BJ (cell line): ENCODE results near the gene DGKD. TPM values are rescaled to one million over a fixed set of nuclear protein-coding genes. Genes with fewer than 3 reads are reported as not detected.
"Not testable (repeated sequence)": the region's sequence is repeated elsewhere in the genome, so short reads cannot be mapped to it uniquely, and the experiment has no call there.

Experiments
- CTCF ChIA-PET: fragments of 350-600 bp; formaldehyde crosslinking; extraction: SDS; loops from one replicate; lab custom pipeline; 2021; ENCODE audit warnings: antibody characterized with exemption, inconsistent platforms; lab: Yijun Ruan, JAX
- POLR2A ChIA-PET: fragments of 300-600 bp; sonication (Branson Sonifier 250); formaldehyde crosslinking; extraction: SDS; loops from one replicate; lab custom pipeline; 2021; ENCODE audit warnings: antibody characterized with exemption; lab: Charles Lee
- DNase-seq: peaks from one replicate; pipeline ENCODE4 v3.0.0-alpha.2; 2011; ENCODE audit warnings: low read depth
- H3K27me3 ChIP-seq: 2 replicates; pipeline ENCODE4 v1.6.0; 2011; ENCODE audit warnings: low read length; ENCODE audit not compliant: control insufficient read depth, insufficient read depth
- H3K36me3 ChIP-seq: 2 replicates; pipeline ENCODE4 v1.5.1; 2011; ENCODE audit warnings: low read length; ENCODE audit not compliant: control insufficient read depth, insufficient read depth
- H3K4me3 ChIP-seq: 2 replicates; pipeline ENCODE4 v1.5.1; 2011; ENCODE audit warnings: low read depth, mild to moderate bottlenecking, control low read depth, low read length
- polyA plus RNA-seq: library from polyadenylated mRNA; depleted of rRNA; stranded (reverse); fragments of >200 nt; gene quantifications from 2 replicates; pipeline ENCODE4 v1.2.3, GENCODE V29; 2011
- TF ChIP-seq, protein P1 (sequence below): IDR thresholded peaks from 2 replicates; pipeline ENCODE4 v1.5.1; 2011; ENCODE audit warnings: low read depth, mild to moderate bottlenecking, control low read depth, inconsistent platforms, low read length, moderate library complexity; ENCODE audit not compliant: insufficient read depth

DGKD gene
- polyA plus RNA-seq, 1 experiment = 8.5 TPM

DNA sequence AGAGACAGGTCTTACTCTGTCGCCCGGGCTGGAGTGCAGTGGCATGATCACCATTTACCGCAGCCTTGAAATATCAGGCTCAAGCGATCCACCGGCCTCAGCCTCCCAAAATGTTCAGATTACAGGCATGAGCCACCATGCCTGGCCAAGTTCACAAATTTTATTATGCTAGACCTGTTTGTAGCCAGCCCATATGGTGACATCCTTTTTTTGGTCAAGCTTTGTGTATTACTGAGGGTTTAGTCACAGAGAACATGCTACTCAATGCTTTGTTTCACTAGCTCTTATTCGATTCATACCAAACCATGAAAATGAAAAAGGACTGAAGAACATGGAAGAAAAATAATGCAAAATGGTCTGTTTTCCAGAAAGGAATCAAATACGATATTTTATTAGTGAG, 41.4 kb downstream of the DGKD start:
- CTCF ChIA-PET = interaction anchor here (1.0 to 1.1 kb wide), 2 partner anchors 19 to 41 kb away, joined by 3 read pairs; partner anchors contain the start of gene DGKD
- no peak overlapping the region for H3K4me3 ChIP-seq
- H3K27me3 ChIP-seq = no peaks in the 10 kb centered on the region
- no peak for DNase-seq
- TF ChIP-seq, protein P1, sequence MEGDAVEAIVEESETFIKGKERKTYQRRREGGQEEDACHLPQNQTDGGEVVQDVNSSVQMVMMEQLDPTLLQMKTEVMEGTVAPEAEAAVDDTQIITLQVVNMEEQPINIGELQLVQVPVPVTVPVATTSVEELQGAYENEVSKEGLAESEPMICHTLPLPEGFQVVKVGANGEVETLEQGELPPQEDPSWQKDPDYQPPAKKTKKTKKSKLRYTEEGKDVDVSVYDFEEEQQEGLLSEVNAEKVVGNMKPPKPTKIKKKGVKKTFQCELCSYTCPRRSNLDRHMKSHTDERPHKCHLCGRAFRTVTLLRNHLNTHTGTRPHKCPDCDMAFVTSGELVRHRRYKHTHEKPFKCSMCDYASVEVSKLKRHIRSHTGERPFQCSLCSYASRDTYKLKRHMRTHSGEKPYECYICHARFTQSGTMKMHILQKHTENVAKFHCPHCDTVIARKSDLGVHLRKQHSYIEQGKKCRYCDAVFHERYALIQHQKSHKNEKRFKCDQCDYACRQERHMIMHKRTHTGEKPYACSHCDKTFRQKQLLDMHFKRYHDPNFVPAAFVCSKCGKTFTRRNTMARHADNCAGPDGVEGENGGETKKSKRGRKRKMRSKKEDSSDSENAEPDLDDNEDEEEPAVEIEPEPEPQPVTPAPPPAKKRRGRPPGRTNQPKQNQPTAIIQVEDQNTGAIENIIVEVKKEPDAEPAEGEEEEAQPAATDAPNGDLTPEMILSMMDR = no peak
- no peaks in the 10 kb centered on the region for H3K36me3 ChIP-seq
- POLR2A ChIA-PET = no interaction called here

- H3K27me3 ChIP-seq, H3K4me3 ChIP-seq, DNase-seq, POLR2A ChIA-PET, H3K36me3 ChIP-seq: not testable (repeated sequence)
- CTCF ChIA-PET = interaction anchor here (0.6 to 1.1 kb wide), 4 partner anchors 9 to 47 kb away, joined by 3 to 5 read pairs (median 4); partner anchors contain the start of gene DGKD
Measured at GRCh38 chr2:233396726-233397665, 42.7 kb downstream of the DGKD start.

DNA sequence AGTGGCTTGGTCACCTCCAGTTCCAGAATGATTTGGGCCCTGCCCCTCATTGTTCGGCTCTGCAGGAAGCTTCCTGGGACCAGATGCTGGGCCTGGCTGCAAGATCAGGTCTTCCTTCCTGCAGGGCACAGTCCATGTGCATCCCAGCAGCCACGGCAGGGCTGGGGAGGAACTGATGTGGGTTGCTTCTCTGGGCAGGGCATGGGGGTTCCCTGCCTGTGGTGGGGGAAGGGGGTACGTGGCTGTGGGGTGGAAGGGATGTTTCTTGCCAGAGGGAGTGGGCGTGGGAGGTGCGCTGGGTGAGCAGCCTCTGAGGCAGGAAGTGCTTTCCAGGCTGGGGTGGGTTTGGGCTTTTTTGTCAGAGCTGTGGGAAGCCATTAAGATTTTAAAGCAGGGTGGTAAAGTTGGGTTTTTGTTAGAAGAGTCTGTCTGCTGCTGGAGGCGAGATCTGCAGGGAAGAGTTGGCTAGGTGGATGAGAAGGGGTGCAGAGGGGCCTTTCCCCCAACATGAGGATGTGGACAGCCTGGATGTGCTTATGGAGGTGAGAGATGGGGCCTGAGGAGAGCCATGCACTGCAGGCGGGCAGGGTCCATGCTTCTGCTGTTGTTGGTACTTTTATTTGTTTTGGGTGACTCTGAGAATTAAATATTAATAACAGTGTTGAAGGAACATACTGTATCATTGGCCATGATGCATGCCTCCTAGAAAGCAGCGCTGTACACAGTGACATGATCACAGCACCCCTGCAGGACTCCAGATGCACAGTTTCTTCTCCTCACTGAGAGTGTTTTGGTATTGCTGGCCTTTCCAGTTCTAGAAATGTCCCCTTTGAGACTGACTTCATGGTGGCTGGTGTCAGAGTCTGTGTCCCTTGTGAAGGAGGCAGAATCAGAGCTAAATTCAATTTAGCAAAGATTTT, 45.3 kb downstream of the DGKD start:
- TF ChIP-seq, protein P1 = no peak
- ChIA-PET CTCF (interaction anchor here (1.4 to 7.9 kb wide), 3 partner anchors 11 to 44 kb away, joined by 3 to 82 read pairs (median 4); no protein-coding TSS in a partner anchor), POLR2A (no interaction called here)
- H3K27me3 ChIP-seq = no peaks in the 10 kb centered on the region
- DNase-seq = no peak
- H3K4me3 ChIP-seq = no peak overlapping the region
- H3K36me3 ChIP-seq = no peaks in the 10 kb centered on the region

GRCh38 chr2:233400341-233400740, 46.0 kb downstream of the DGKD start:
- no peak for DNase-seq
- CTCF ChIA-PET = interaction anchor here (0.9 to 7.9 kb wide), 5 partner anchors 12 to 48 kb away, joined by 3 to 82 read pairs (median 4); no protein-coding TSS in a partner anchor
- Histone ChIP-seq H3K27me3 (no peaks in the 10 kb centered on the region), H3K36me3 (no peaks in the 10 kb centered on the region), H3K4me3 (no peak overlapping the region)
- TF ChIP-seq, protein P1 = no peak
- POLR2A ChIA-PET = no interaction called here

DNA sequence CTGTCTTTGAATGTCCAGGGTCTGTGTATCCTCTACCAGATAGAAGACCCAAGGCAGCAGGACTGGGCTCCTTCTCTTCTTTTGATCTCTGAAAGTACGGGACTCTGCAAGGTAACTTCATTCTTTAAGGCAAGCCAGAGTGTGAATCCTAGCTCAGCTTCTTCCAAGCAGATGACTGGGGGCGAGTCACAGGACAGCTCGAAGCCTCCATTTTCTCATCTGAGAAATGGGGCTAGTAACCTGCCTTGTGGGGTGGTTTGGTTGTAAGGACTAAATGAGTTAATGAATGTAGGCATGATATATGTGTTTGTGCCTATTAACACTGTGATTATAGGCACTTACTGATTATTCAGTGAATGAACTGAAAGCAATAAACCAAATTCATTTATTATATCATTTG, 46.7 kb downstream of the DGKD start:
- POLR2A ChIA-PET = no interaction called here

More for the DNA sequence above, 46.7 kb downstream of the DGKD start:
- Histone ChIP-seq H3K36me3 (no peaks in the 10 kb centered on the region), H3K27me3 (no peaks in the 10 kb centered on the region), H3K4me3 (no peak overlapping the region)
- no peak for DNase-seq
- CTCF ChIA-PET = interaction anchor here (0.9 to 7.9 kb wide), 4 partner anchors 13 to 48 kb away, joined by 3 to 82 read pairs (median 4); no protein-coding TSS in a partner anchor
- TF ChIP-seq, protein P1 = no peak
